Liver (tissue), 9 donors: ENCODE measurements around the gene DIS3. TPM values are rescaled to one million over a fixed set of nuclear protein-coding genes. Genes with fewer than 3 reads are reported as not detected.
"Not testable (repeated sequence)": the region's sequence is repeated elsewhere in the genome, so short reads cannot be mapped to it uniquely, and the experiment has no call there.

Source experiments
- DNase-seq: peaks from one replicate; pipeline ENCODE4 v3.0.0-alpha.2; 2017; ENCODE audit warnings: low spot score
- H3K27ac ChIP-seq, 2 donors: one replicate each; pipeline ENCODE4 v1.7.0; 2013; ENCODE audit warnings: inconsistent platforms in 2 of 2, low read length in 2 of 2, control low read depth in 1 of 2, low read depth in 1 of 2, mild to moderate bottlenecking in 1 of 2
- H3K27me3 ChIP-seq, 4 donors: one replicate each; pipeline versions ENCODE4 v1.6.1 to v1.7.0; 2013; ENCODE audit warnings: low read length in 3 of 4, inconsistent platforms in 1 of 4, mild to moderate bottlenecking in 1 of 4, moderate library complexity in 1 of 4; ENCODE audit not compliant: control insufficient read depth in 4 of 4, insufficient read depth in 4 of 4
- H3K36me3 ChIP-seq, 4 donors: one replicate each; pipeline versions ENCODE4 v1.6.1 to v1.7.0; 2013; ENCODE audit warnings: low read length in 3 of 4, mild to moderate bottlenecking in 3 of 4, low read depth in 1 of 4, moderate library complexity in 1 of 4; ENCODE audit not compliant: control insufficient read depth in 4 of 4, insufficient read depth in 3 of 4
- H3K4me1 ChIP-seq, 4 donors: one replicate each; pipeline versions ENCODE4 v1.6.1 to v1.7.0; 2013; ENCODE audit warnings: low read length in 3 of 4, mild to moderate bottlenecking in 3 of 4, moderate library complexity in 1 of 4; ENCODE audit not compliant: control insufficient read depth in 4 of 4, insufficient read depth in 4 of 4
- H3K4me3 ChIP-seq, 3 donors: one replicate each; pipeline versions ENCODE4 v1.6.1 to v1.7.0; 2013; ENCODE audit warnings: low read length in 3 of 3, control low read depth in 1 of 3, low read depth in 1 of 3, mild to moderate bottlenecking in 1 of 3
- H3K9ac ChIP-seq, 2 donors: one replicate each; pipeline ENCODE4 v1.7.0; 2013; ENCODE audit warnings: low read length in 2 of 2, mild to moderate bottlenecking in 2 of 2, moderate library complexity in 2 of 2, control low read depth in 1 of 2, low read depth in 1 of 2
- H3K9me3 ChIP-seq, 4 donors: one replicate each; pipeline versions ENCODE4 v1.6.1 to v1.7.0; 2013; ENCODE audit warnings: low read length in 3 of 4; ENCODE audit not compliant: control insufficient read depth in 4 of 4
- EGR1 ChIP-seq, 2 donors: IDR thresholded peaks; 2 replicates each; pipeline ENCODE4 v1.6.1; 2016 to 2018; ENCODE audit warnings: antibody characterized with exemption in 2 of 2, low read depth in 2 of 2
- FOXA1 ChIP-seq: IDR thresholded peaks from 2 replicates; pipeline ENCODE4 v1.6.1; 2016; ENCODE audit warnings: antibody characterized with exemption
- FOXA2 ChIP-seq: IDR thresholded peaks from 2 replicates; pipeline ENCODE4 v1.6.1; 2016; ENCODE audit warnings: antibody characterized with exemption
- GABPA ChIP-seq, 2 donors: IDR thresholded peaks in 1 of 2; conservative IDR thresholded peaks in 1 of 2; 2 replicates each; pipeline ENCODE4 v1.6.1; 2016; ENCODE audit warnings: antibody characterized with exemption in 2 of 2, mild to moderate bottlenecking in 1 of 2, moderate library complexity in 1 of 2
- HNF4A ChIP-seq, 2 donors: conservative IDR thresholded peaks; 2 replicates each; pipeline ENCODE4 v1.6.1; 2016; ENCODE audit warnings: antibody characterized with exemption in 2 of 2, mild to moderate bottlenecking in 2 of 2
- HNF4G ChIP-seq: IDR thresholded peaks from 2 replicates; pipeline ENCODE4 v1.6.1; 2016; ENCODE audit warnings: antibody characterized with exemption
- JUND ChIP-seq, 2 donors: IDR thresholded peaks; 2 replicates each; pipeline ENCODE4 v1.6.1; 2016; ENCODE audit warnings: antibody characterized with exemption in 2 of 2
- MAX ChIP-seq: IDR thresholded peaks from 2 replicates; pipeline ENCODE4 v1.6.1; 2016; ENCODE audit warnings: antibody characterized with exemption
- NR2F2 ChIP-seq: IDR thresholded peaks from 2 replicates; pipeline ENCODE4 v1.6.1; 2016; ENCODE audit warnings: antibody characterized with exemption
- RAD21 ChIP-seq, 2 donors: IDR thresholded peaks; 2 replicates each; pipeline ENCODE4 v1.6.1; 2016; ENCODE audit warnings: antibody characterized with exemption in 2 of 2, mild to moderate bottlenecking in 2 of 2
- RXRA ChIP-seq, 2 donors: IDR thresholded peaks; 2 replicates each; pipeline ENCODE4 v1.6.1; 2017 to 2018; ENCODE audit warnings: antibody characterized with exemption in 2 of 2, mild to moderate bottlenecking in 1 of 2
- SP1 ChIP-seq: IDR thresholded peaks from 2 replicates; pipeline ENCODE4 v1.6.1; 2018; ENCODE audit warnings: antibody characterized with exemption, mild to moderate bottlenecking
- TAF1 ChIP-seq: conservative IDR thresholded peaks from 2 replicates; pipeline ENCODE4 v1.6.1; 2016; ENCODE audit warnings: antibody characterized with exemption, mild to moderate bottlenecking
- YY1 ChIP-seq: IDR thresholded peaks from 2 replicates; pipeline ENCODE4 v1.6.1; 2016; ENCODE audit warnings: antibody characterized with exemption, mild to moderate bottlenecking
- WGBS: extraction: QIAGEN DNeasy Blood & Tissue Kit; methylation state at CpG from one replicate; pipeline ENCODE4 v1.1.7; 2013; 5-methylcytosine and 5-hydroxymethylcytosine counted together
- polyA plus RNA-seq, 2 donors: library from polyadenylated mRNA; stranded (reverse) in 1 of 2; unstranded in 1 of 2; fragments of 200-250 nt in 1 of 2; fragments of >200 nt in 1 of 2; fragmentation: Nextera tagmentation in 1 of 2; extraction: Ambion mirVana in 1 of 2; gene quantifications; one replicate each; pipeline versions ENCODE4 v1.2.1 to v1.2.3, GENCODE V29; 2013 to 2015
- total RNA-seq, 2 donors: library from RNA; depleted of rRNA; stranded (reverse); fragments of >200 nt; gene quantifications; one replicate each; pipeline ENCODE4 v1.2.3, GENCODE V29; 2014
- TF ChIP-seq, protein P1 (sequence below): IDR thresholded peaks from 2 replicates; pipeline ENCODE4 v1.6.1; 2016; ENCODE audit warnings: antibody characterized with exemption
- TF ChIP-seq, protein P2 (sequence below): IDR thresholded peaks from 2 replicates; pipeline ENCODE4 v1.6.1; 2016; ENCODE audit warnings: antibody characterized with exemption, mild to moderate bottlenecking
- donor health status: healthy.
- donor health status: healthy.
- donor health status: healthy.
- donor health status: healthy.
- donor health status: healthy.

DIS3 gene
- total and polyA plus RNA-seq, 4 donors: 8.0 to 17.4 (median 11.5) TPM

DNA sequence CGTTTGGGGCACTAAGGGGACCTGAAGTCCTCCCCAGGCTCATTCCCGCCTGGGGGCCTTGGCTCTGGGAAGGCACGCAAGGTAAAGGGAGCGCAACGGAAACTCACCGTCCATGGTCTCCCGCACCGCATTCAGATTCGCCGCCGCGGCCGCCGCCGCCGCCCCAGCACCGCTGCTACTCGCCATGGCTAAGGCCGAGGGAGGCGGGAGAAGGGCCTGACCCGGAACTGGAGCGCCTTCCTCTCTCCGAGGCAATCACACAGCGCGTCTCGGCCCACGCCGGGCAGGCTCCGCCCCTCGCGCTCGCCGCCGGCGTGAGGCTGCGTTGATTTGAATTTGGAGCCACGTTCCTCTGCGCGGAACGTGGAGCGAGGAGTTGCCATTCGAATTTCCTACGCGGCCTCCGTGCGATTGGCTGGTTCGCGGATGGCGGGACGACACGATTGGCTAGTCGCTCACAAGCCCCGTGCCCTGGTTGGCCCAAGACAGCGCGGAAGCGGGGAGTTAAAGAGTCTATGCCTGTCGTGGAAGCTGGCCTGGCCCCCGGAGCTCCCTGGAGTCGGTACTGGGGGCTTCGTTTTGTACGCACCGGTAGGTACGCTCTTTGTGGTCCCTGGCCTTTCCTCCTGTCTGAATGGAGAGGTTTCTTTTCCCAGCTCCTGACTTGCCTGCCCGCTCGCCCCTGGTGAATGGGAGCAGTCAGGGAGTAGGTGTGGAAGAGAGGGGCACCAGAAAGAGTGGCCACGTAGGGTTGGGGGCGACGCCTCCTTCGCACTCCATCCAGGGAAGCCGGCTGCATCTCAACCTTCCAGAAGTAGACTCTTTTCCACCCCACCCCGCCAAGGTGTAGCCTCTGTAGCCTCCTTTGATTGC, 54.0 kb downstream of the DIS3 start, which contains the start of the genes BORA and MZT1 (continued):
- TF ChIP-seq, protein P1, sequence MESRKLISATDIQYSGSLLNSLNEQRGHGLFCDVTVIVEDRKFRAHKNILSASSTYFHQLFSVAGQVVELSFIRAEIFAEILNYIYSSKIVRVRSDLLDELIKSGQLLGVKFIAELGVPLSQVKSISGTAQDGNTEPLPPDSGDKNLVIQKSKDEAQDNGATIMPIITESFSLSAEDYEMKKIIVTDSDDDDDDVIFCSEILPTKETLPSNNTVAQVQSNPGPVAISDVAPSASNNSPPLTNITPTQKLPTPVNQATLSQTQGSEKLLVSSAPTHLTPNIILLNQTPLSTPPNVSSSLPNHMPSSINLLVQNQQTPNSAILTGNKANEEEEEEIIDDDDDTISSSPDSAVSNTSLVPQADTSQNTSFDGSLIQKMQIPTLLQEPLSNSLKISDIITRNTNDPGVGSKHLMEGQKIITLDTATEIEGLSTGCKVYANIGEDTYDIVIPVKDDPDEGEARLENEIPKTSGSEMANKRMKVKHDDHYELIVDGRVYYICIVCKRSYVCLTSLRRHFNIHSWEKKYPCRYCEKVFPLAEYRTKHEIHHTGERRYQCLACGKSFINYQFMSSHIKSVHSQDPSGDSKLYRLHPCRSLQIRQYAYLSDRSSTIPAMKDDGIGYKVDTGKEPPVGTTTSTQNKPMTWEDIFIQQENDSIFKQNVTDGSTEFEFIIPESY: peak; percentile 86
- TF ChIP-seq TAF1 (peak; percentile 76), HNF4G (no peak), SP1 (peak; percentile 87), EGR1 (IDR thresholded peaks at IDR 0.05; ENCODE audit: low read depth in 2 of 2) (peak in 1 of 2 donors; percentile 65), YY1 (peak; percentile 90)

GRCh38 chr13:72726726-72727416, 54.8 kb downstream of the DIS3 start:
- Histone ChIP-seq H3K4me1 (peaks cover 0 to 17% (median 13%) of the 10 kb centered on the region in 4 donors), H3K36me3 (no peaks in the 10 kb centered on the region), H3K27me3 (no peaks in the 10 kb centered on the region), H3K9ac (peak overlapping the region in 1 of 2 donors; percentile 37), H3K4me3 (peak overlapping the region; percentile 77 to 96 (median 84)), H3K9me3 (no peaks in the 10 kb centered on the region), H3K27ac (peak overlapping the region in 1 of 2 donors; percentile 17)
- TF ChIP-seq, protein P1: no peak
- no peak for TF ChIP-seq HNF4A (conservative IDR thresholded peaks at IDR 0.05)
- TF ChIP-seq MAX: no peak
- TF ChIP-seq JUND (IDR thresholded peaks at IDR 0.05): no peak
- TF ChIP-seq FOXA1: no peak
- no peak for TF ChIP-seq HNF4G
- TF ChIP-seq SP1: no peak
- TF ChIP-seq EGR1 (IDR thresholded peaks at IDR 0.05; ENCODE audit: low read depth in 2 of 2): no peak
- no peak for TF ChIP-seq YY1
- no peak for TF ChIP-seq TAF1
- no peak for TF ChIP-seq RXRA (IDR thresholded peaks at IDR 0.05)
- TF ChIP-seq FOXA2: no peak
- TF ChIP-seq, protein P2, sequence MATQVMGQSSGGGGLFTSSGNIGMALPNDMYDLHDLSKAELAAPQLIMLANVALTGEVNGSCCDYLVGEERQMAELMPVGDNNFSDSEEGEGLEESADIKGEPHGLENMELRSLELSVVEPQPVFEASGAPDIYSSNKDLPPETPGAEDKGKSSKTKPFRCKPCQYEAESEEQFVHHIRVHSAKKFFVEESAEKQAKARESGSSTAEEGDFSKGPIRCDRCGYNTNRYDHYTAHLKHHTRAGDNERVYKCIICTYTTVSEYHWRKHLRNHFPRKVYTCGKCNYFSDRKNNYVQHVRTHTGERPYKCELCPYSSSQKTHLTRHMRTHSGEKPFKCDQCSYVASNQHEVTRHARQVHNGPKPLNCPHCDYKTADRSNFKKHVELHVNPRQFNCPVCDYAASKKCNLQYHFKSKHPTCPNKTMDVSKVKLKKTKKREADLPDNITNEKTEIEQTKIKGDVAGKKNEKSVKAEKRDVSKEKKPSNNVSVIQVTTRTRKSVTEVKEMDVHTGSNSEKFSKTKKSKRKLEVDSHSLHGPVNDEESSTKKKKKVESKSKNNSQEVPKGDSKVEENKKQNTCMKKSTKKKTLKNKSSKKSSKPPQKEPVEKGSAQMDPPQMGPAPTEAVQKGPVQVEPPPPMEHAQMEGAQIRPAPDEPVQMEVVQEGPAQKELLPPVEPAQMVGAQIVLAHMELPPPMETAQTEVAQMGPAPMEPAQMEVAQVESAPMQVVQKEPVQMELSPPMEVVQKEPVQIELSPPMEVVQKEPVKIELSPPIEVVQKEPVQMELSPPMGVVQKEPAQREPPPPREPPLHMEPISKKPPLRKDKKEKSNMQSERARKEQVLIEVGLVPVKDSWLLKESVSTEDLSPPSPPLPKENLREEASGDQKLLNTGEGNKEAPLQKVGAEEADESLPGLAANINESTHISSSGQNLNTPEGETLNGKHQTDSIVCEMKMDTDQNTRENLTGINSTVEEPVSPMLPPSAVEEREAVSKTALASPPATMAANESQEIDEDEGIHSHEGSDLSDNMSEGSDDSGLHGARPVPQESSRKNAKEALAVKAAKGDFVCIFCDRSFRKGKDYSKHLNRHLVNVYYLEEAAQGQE: no peak
- TF ChIP-seq NR2F2: no peak
- no peak for TF ChIP-seq RAD21 (IDR thresholded peaks at IDR 0.05)
- no peak for TF ChIP-seq GABPA (IDR thresholded peaks at IDR 0.05 in 1 of 2, conservative IDR thresholded peaks at IDR 0.05 in 1 of 2)
- WGBS: 4% methylated on average over 49 of the region's 49 CpGs
- peak; percentile 78 for DNase-seq

- not testable (repeated sequence) for H3K9me3 ChIP-seq, H3K36me3 ChIP-seq, DNase-seq, H3K27me3 ChIP-seq, H3K27ac ChIP-seq, H3K4me3 ChIP-seq, H3K9ac ChIP-seq
- H3K4me1 ChIP-seq: peaks cover 0 to 17% (median 13%) of the 10 kb centered on the region in 4 donors
- WGBS: 93% methylated on average over 15 of the region's 15 CpGs
Measured at GRCh38 chr13:72726185-72726584, 55.5 kb downstream of the DIS3 start.
